GM18868 (cell line): Measurements from ENCODE around the gene TECTB.
"Not testable (repeated sequence)": the region's sequence is repeated elsewhere in the genome, so short reads cannot be mapped to it uniquely, and the experiment has no call there.

ENCODE experiments used
- ATAC-seq: cut with Tn5 transposase; IDR thresholded peaks from one replicate; pipeline ENCODE4 v1.9.1; 2021; ENCODE audit warnings: mild to moderate bottlenecking, moderate library complexity; ENCODE audit not compliant: unreplicated experiment

The TECTB gene

GRCh38 chr10:112283100-112283499, at the start of gene TECTB:
TECTB (plus strand) TSS chr10:112283400; CDS start chr10:112283735, 335 bp downstream.
- no peak for ATAC-seq

DNA sequence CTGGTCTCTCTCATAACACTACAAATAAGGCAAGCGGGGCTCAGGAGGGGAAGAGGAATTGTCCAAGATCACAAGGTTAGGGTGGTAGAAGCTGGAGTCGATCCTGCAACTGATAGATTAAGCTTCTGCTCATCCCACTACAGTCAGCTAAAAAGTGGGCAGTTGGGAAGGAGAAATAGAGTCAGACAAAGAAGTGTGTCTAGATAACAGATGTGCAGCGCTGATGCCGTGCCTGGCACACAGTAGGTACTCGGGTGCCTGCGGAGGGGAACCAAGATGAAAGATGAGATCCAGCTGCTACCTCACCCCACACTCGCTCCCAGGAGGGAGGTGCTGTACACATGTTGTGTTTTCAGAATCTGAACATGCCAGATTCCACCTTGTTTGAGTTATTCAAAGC, 48.1 kb upstream of the TECTB start:
- ATAC-seq: no peak

- ATAC-seq: no peak
Measured at GRCh38 chr10:112235920-112236319, 47.3 kb upstream of the TECTB start.

DNA sequence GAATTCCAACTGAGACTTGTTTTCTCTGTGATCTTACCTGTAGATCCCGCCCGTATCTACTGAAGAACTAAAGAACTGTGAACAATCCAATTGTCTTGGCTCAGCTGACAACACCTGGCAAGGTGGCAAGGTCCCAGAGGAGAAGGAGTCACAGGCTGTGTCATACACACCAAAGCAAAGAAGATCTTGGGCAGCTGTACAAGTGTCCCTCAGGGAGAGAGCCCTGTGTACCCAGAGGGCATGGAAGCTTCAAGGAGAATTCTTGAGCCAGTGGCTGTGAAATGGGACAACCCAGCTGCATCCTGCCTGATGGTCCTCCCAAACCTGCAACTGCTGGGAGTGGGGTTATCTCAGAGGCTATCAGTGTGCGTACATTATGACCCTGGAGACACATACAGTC, 46.7 kb upstream of the TECTB start:
- no peak for ATAC-seq

DNA sequence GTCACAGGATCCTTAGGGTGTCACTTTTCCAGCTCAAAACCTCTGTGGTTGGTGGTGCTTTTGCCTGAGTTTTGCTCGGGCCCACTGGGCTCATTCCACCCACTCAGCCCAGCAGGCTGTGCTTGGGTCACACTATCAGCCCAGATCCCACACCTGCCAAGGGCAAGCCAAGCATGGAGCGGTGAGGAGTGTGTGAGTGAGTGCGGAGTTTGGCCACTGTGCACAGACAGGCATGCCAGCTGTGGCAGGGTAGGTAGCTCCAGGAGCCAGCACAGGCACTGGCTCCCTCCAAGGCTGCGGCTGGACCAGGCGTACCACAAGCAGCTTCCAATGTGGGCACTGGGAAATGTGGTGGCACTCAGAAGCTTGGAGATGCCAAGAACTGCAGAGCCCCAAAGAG, 43.9 kb upstream of the TECTB start:
- ATAC-seq: no peak

DNA sequence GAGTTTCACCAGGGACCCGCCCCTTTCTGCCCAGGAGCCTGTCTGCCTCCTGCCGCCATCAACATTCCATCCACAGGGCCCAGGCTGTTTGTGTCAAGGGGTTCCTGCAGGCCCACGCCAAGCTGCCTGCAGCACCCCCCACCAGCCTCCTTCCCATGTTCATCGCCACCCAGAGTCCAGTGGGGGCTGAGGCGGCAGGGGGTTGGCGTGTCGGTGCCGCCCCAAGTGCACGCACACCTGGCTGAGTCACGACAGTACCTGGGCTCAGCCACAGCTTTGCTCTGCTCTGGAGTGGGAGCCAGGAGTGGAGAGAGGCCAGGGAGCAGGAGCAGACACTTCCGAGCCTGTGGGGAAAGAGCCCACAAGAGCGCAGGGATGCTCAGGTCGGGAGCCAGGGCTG, 42.8 kb upstream of the TECTB start:
- no peak for ATAC-seq

DNA sequence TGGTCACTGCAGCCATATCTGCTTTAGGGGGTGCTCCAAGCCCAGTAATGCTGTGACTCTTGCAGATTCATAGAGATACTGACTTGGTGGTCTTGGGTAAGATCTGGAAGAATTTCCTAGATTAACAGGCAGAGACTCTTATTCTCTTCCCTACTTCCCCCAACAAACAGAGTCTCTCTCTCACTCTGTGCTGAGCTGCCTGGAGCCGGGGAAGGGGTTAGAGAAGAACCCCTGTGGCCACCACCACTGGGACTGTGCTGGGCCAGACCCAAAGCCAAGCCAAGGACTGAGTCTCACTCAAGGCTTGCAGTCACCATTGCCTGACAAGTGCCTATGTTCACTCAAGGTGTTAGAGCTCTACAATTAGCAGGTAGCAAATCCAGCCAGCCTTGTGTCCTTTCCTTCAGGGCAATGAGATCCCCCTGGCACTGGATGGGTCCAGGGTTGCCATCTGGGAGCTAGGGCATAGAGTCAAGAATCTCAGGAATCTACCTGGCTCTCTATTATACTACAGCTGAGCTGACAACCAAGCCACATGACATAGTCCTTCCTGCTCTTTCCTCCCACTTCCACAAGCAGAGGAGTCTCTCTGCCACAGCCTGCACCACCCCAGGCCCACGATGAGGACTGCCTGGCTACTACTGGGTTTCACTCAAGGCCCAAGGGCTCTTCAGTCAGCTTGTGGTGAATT, 41.4 kb upstream of the TECTB start:
- ATAC-seq: no peak

DNA sequence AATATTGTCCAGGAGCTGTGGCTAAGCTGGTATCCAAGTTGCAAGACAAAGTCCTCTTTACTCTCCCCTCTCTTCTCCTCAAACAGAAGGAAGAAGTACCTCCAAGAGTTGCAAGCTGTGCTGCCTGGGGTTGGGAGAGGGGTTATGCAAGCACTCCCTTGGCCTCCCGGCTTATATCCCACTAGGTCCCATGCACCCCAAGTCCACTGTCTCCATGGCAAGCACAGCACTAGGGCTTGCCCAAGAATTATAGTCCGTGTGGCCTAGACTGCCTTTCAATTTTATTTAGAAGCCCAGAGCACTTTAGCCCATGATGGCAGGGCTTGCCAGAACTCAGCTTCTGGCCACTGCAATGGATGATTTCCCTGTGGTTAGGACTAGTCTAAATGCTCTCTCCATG, 40.4 kb upstream of the TECTB start:
- no peak for ATAC-seq

GRCh38 chr10:112243713-112244112, 39.5 kb upstream of the TECTB start:
- no peak for ATAC-seq

DNA sequence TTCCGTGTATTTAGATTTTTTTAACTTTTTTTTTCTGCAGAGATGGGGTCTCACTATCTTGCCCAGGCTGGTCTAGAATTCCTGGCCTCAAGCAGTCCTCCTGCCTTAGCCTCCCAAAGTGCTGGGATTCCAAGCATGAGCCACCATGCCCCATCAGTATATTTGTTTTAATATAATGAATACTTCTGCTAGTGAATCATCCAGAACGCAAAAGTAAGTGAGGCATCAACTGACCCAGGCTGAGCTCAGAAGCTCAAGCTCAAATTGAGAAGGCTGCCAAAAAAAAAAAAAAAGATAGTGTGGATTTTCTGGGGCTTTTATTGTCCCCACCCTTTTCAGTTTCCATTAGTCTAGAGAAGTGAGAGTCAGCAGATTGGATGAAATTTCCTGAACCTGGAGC, 39.0 kb upstream of the TECTB start:
- ATAC-seq: no peak

DNA sequence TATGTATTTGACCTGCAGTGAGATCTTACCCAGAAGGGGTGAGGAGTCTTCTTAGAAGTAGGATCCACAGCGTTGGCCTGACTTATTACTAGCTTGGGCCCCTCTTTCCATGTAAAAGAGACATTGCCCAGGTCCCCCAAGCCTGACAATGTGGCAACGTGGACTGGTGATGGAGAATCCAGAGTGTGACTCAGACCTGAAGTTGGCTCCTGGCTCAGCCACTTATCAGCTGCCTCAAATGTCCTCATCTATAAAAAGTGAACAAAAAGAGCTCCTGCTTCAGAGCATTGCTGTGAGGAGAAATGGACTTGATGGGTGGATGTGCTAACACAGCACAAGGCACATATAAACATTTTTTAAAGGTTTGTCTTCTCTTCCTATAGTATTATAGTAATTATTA, 35.4 kb upstream of the TECTB start:
- no peak for ATAC-seq

DNA sequence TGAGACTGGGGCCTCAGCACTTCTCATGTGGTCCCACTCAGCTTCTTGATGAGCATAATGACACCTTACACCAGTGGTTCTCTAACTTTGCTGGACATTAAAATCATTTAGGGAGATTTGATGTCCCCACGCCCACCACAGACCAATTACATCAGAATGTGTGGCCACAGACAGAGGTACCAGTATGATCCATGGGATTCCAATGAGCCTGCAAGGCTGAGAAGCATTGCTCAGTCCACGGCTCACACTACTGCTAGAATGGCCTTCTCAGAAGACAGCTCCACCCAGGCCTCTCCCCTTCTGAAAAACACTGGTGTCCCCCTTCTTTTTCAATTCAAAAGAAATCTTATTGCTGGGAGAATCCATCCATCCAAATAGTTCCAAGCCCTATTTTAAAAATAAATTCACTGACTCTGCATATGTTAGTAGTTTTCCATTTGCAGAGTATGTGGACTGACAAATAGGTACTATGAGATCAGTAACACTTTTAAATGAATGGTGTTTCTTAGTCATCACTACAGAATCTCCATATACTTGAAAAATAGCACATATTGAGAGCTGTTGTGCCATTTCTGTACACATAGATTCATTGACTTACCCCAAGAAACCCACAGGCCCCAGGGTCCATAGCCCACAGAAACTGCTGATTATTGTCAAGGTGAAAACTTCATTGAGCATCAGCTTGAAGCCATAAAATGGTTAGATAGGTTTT, 34.5 kb upstream of the TECTB start:
- ATAC-seq: no peak

DNA sequence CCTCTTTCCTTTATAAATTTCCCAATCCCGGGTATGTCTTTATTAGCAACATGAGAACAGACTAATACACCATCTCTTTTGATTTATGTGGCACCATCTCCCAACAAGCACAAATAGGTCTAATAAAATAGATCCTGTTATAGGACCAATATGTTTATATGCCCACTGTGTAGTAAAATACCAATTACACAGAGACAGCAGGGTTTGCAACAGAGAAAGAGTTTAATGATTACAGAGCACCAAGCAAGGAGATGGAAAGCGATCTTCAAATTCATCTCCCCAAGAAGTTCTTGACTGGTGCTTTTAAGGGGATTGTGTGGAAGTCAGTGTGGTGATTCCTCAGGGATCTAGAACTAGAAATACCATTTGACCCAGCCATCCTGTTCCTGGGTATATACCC, 33.5 kb upstream of the TECTB start:
- no peak for ATAC-seq

DNA sequence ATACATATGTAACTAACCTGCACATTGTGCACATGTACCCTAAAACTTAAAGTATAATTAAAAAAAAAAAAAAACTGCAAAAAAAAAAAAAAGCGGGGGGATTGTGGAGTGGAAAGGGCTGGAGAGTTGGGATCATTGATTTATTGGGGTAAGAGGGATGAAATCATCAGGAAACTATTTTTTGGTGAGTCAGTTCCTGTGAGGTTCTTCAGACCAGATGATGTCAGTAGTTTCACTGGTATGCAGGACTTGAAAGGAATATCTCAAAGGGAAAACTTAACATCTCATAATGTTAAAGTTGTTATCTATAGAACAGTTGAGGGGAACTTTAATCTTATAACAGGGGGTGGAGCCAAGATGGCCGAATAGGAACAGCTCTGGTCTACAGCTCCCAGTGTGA, 32.6 kb upstream of the TECTB start:
- no peak for ATAC-seq

GRCh38 chr10:112251238-112251637, 32.0 kb upstream of the TECTB start:
- ATAC-seq: not testable (repeated sequence)

DNA sequence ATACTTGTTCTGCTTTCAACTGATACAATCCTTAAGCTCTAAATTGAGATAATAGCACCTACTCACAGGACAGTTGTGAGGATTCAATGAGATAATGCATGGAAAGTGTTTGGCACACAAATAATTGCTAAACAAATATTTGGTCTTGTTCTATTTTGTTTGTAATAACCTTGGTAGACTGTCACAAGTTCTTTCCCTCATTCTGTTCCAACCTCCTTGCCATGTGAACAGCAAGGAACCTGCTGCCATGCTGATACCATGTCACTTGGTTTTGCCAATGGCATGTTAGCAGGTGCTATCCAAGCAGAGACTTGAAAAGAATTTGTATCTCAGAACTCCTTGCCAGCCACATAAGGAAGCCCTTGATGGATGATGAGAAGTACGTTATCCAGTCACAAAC, 24.8 kb upstream of the TECTB start:
- no peak for ATAC-seq

DNA sequence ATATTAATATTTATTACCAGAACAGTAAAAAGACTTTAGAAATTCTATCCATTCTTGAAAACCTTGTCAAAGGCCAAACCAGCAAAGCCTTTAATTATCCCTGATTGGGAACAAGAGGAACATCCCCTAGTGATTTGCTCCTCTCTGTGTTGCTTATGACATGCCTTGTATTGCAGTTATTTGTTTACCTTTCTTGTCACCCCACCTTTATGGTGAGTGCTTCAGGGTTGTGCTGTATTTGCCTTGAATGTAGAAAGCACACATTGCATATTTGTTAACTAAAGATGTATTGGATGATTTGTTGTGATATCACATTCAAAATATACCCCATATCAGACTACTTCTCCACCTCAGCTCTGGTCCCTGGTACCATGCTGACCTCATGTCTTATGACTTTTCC, 23.5 kb upstream of the TECTB start:
- ATAC-seq: no peak

DNA sequence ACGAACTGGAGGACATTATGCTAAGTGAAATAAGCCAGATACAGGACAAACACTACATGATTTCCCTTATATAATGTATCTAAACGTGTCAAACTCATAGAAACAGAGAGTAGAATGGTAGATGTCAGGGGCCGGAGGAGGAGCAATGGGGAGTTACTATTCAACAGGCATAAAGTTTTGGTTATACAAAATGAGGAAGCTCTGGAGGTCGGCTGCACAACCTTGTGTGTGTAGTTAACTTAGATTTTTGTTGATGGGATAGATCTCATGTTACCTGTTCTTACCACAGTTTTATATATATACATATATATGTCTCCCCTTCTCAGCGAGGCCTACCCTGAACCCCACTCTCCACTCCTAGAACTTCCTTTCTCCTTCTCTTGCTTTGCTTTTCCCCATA, 22.4 kb upstream of the TECTB start:
- no peak for ATAC-seq

GRCh38 chr10:112261281-112261822, 21.8 kb upstream of the TECTB start:
- no peak for ATAC-seq

DNA sequence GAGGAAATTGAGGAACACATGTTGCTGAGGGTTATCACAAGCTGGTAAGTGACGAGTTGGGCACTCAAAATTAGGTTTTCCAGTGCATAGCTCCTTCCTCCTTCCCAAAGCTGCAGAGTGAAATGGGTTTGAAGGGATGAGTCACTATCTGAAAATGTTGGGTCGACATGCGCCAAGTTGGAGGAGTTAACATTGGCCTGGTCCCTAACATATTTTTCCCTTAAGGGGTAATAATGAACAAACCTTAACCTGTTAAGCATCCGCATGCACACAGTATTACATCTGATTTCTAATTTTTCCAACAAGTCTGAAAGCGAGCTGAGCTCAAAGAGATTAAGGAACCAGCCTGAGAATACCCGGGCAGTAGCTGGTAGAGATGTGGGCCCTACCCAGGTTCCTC, 20.7 kb upstream of the TECTB start:
- no peak for ATAC-seq

- ATAC-seq: no peak
Measured at GRCh38 chr10:112265745-112266144, 17.5 kb upstream of the TECTB start.

DNA sequence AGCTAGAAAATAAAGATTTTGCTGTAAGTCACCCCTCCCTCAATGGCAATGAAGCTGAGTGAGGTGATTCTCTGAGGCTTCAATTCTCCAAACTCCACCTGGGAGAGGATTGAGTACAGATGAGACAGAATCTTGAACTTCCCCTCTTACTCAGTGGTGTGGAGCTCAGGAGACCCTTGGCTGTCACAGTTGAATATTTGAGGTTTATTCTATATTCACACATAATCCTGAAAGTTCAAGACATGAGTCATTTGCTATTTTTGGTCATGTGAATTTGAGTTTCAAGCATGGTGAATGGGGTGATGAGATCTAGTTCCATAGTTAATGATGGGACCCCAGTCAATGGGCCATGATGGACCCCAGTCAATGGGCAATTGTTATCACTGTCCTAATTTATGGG, 13.9 kb upstream of the TECTB start:
- ATAC-seq: no peak
